ENCODE measurements around the gene RET.
"Not testable (repeated sequence)": the region's sequence is repeated elsewhere in the genome, so short reads cannot be mapped to it uniquely, and the experiment has no call there.

RET gene

DNA sequence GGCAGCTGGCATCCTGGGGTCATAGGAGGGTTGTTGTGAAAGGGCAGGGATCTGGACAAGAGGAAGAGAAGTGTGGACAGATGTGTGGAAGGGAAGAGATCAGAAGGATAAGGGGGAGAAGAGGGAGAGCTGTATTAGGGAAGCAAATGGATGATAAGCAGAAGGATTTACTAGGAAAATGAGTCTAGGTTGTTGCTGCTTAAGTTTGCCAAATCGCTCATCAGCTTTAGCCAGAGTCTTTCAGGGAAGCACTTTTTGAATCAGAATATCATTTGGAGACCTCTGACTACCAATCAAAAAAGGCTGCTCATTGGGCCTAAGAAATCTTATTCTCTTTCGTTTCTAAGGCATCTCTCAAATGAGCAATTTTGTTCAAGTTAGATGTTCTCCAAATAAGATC is 58.8 kb downstream of the RET start:
- DNase-seq (ENCODE audit: low spot score) = no peak

DNA sequence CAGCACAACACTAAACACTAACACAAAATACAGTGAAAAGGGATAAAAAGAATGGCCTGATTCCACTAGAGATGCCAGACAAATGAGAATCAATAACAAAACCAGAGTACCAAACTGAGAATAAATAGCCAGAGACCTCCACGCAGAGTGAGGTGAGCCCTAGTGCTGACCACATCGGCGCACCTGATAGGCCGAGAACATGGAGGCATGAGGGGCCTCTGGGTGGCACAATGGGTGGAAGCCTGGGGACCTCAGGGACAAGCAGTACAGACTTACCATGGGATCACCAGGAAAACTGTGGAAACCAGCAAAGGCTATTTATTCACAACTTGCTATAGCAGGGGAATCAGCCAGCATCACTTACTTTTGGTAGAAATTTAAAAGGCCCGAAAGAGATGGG is 59.6 kb downstream of the RET start:
- no peak for DNase-seq (ENCODE audit: low spot score)

GRCh38 chr10:43136995-43137716 is 60.3 kb downstream of the RET start:
- DNase-seq (ENCODE audit: low spot score) = no peak

- no peak for DNase-seq (ENCODE audit: low spot score)
These were observed 60.8 kb downstream of the RET start for GRCh38 chr10:43137717-43138020.

GRCh38 chr10:43138021-43138756 is 61.3 kb downstream of the RET start, which contains the start of gene CSGALNACT2:
CSGALNACT2 (plus strand) TSS chr10:43138445; CDS start chr10:43155150, 16,705 bp downstream.
- DNase-seq (ENCODE audit: low spot score) = peak; percentile 90

- peak; percentile 81 for DNase-seq (ENCODE audit: low spot score)
These were observed 61.9 kb downstream of the RET start for GRCh38 chr10:43138757-43139241.

DNA sequence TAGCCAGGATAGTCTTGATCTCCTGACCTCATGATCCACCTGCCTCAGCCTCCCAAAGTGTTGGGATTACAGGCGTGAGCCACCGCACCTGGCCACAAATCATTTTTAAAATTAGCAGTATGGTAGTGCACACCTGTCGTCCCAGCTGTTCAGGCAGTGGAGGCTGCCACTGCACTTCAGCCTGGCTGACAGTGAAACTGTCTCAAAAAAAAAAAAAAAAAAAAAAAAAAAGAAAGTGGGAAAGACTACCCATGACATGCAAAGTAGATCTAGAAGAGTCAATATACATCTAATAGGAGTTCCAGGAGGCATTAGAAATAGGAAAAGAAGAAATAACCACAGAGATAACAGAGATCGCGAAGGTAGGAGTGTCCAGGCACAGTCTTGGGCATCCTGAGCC is 64.6 kb downstream of the RET start:
- DNase-seq (ENCODE audit: low spot score) = no peak

DNA sequence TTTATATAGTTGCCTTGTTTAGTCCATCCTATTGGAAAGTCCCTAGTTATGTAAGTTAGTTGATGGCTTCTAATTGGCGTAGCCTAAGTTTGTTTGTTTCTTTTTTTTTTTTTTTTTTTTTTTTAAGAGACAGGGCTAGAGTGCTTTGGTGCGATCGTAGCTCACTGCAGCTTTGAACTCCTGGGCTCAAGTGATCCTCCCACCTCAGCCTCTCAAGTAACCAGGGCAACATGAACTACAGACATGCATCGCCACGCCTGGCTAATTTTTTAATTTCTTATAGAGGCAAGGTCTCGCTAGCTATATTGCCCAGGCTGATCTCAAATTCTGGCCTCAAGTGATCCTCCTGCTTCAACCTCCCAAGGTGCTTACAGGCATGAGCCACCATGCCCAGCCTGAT is 68.4 kb downstream of the RET start:
- no peak for DNase-seq (ENCODE audit: low spot score)

DNA sequence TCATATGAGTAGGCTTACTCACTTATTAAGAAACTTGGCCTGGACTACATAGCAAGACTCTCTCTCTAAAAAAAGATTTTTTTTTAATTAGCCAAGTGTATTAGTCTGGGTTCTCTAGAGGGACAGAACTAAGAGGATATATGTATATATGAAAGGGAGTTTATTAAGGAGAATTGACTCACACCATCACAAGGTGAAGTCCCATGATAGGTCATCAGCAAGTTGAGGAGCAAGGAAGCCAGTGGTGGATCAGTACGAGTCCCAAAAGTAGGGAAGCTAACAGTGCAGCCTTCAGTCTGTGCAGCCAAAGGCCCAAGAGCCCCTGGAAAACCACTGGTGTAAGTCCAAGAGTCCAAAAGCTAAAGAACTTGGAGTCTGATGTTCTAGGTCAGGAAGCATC is 69.1 kb downstream of the RET start:
- not testable (repeated sequence) for DNase-seq (ENCODE audit: low spot score)

DNA sequence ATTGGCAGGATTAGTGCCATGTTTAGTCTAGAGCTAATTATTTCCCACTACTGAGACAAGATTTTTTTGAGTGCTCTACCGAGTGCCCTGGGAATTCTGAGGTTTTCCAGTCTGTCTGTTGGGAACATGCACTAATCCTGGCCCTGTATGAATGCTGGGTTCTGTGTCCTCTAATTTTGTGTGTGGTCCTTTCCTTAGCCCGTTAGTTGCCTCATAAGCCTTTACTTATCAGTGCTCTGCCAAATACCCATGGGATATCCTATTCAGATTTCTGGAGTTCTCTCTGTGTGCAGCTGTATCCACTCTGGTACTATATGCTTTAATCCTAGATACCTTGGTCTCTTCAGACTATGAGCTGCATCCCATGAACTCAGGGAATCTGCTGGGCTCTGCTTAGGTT is 74.5 kb downstream of the RET start:
- no peak for DNase-seq (ENCODE audit: low spot score)

- no peak for DNase-seq (ENCODE audit: low spot score)
These were observed 77.0 kb downstream of the RET start for GRCh38 chr10:43153901-43154300.

DNA sequence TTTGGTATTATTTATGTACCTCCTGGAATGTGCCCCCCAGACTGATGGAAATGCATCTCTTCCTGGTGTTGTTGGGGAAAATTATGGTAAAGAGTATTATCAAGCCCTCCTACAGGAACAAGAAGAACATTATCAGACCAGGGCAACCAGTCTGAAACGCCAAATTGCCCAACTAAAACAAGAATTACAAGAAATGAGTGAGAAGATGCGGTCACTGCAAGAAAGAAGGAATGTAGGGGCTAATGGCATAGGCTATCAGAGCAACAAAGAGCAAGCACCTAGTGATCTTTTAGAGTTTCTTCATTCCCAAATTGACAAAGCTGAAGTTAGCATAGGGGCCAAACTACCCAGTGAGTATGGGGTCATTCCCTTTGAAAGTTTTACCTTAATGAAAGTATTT is 78.4 kb downstream of the RET start:
- no peak for DNase-seq (ENCODE audit: low spot score)

GRCh38 chr10:43155741-43156140 is 78.9 kb downstream of the RET start:
- DNase-seq (ENCODE audit: low spot score) = no peak

GRCh38 chr10:43156590-43157341 is 79.9 kb downstream of the RET start:
- DNase-seq (ENCODE audit: low spot score) = no peak

- DNase-seq (ENCODE audit: low spot score) = no peak
These were observed 81.8 kb downstream of the RET start for GRCh38 chr10:43158636-43159035.

GRCh38 chr10:43160046-43160920 is 83.4 kb downstream of the RET start:
- DNase-seq (ENCODE audit: low spot score) = no peak

DNA sequence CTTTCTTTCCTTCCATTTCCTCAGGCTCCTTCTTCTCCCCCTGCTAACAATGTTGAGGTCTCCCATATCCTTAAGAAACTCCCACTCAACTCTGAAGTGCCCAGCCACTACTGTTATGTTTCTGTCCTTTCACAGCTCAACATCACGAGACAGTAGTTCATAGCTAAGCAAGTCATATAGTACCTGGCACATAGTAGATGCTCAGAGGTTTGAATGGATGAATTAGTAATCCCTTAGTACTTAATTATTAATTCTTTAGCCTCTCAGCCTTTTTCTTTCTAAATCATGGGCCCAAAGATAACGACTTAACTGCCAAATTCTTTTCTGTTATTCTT is 84.0 kb downstream of the RET start:
- DNase-seq (ENCODE audit: low spot score) = no peak

GRCh38 chr10:43162604-43163003 is 85.7 kb downstream of the RET start:
- no peak for DNase-seq (ENCODE audit: low spot score)

DNA sequence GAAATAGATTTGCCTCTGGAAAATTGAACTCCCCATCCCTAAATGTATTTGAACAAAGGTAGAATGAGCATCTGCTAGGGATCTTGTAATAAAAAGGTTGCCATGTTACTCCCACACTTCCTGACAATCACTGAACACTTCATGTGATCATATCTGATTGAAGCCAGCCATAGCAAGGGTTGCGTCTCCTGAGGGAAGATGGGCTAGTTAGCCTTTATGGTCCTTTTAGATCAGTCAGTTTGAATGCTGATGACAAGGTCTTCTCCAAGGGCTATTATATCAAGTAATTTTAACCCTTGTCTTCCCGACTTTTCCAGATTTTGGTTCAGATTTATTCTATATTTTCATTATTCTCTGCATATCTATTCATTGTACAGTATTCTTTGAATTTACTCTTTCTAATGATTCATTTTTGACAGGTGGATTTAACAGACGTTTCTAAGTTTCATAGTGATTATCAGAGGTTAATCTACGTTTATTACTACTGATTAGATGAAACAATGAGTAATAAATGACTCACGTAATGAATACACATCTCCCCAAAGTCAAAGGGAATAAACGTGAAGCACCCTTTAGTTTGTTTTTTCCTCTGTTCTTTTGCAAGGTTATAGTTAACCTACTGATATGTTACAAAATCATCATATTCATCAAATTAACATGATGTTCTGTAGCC is 89.5 kb downstream of the RET start:
- no peak for DNase-seq (ENCODE audit: low spot score)

DNA sequence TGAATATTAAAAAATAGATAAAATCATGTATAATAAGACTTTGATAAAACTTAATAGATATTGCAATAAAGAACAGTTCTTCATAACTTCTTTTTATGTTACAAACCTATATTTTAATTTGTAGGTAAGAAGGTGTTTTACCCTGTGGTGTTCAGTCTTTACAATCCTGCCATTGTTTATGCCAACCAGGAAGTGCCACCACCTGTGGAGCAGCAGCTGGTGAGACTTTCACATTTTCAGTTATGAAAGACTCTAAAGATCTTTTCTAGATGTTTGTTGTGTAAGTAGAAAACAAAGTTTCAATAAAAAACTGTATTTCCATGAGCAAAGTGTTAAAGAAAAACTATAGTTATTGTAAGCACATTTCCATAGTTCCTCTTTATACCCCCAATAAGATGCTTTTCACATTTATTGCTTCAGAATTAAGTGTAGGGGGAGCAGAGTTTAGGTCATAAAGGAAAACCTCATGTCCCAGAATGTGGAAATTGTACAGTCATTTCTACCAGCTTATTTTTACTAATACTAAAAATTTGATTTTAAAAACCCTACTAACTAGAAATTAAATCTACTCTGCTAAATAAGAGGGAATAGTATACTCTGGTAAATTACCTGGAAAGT is 90.1 kb downstream of the RET start:
- no peak for DNase-seq (ENCODE audit: low spot score)

DNA sequence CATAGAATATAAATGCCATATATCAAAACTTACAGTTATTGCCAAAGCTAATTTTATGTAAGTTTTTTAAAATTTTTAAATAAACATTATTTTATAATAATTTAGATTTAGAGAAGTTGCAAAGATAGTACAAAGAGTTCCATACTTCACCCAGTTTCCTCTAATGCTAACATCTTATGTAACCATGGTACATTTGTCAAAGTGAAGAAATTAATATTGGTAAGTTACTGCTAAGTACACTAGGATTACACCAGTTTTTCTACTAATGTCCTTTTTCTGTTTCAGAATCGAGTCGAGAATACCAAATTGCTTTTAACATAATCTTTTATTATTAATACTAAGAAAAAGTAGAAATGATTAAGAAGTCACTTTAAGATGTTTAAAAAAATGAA is 90.6 kb downstream of the RET start:
- no peak for DNase-seq (ENCODE audit: low spot score)

Data from NAMALWA (cell line).